GM19324 (cell line): ENCODE measurements around the gene NTPCR.

Experiments used
- ATAC-seq: cut with Tn5 transposase; IDR thresholded peaks from one replicate; pipeline ENCODE4 v1.9.1; 2021; ENCODE audit warnings: mild to moderate bottlenecking, moderate library complexity; ENCODE audit not compliant: unreplicated experiment, low FRiP score

Gene NTPCR

DNA sequence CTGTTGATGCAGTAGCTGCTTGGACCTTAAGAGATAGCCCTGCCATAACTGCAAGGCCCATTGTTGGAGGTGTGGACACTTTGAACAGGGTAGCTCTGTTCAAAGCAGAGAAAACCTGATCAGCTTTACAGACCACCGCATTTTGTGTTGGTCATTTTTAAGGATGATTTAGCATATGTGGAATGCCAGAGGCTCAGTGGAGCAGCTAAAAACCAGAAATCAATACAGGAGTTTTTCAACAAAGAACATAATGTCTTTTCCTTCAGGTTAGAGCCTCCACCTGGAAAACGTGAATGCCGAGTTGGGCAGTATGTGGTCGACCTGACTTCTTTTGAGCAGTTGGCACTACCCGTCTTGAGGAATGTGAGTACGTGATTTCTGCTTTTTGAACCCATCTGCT lies 5.7 kb downstream of the NTPCR start:
- no peak for ATAC-seq

DNA sequence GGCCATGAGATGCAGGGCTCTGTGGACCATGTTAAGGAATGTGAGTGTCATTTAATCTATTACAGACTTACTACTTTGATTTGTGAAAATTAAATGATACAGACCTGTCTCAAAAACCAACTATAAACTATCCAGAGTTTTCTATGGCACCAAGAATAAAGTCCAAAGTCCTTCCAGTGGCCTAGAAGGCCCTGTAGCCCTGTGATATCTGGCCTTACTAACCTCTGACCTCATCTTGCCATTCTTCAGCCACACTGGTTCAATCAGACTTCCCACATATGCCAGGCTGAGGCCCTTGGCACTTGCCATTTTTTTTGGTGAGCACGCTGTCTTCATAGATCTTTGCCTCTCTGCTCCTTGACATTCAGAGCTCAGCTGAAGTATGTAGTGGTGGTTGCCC lies 7.7 kb downstream of the NTPCR start:
- no peak for ATAC-seq

DNA sequence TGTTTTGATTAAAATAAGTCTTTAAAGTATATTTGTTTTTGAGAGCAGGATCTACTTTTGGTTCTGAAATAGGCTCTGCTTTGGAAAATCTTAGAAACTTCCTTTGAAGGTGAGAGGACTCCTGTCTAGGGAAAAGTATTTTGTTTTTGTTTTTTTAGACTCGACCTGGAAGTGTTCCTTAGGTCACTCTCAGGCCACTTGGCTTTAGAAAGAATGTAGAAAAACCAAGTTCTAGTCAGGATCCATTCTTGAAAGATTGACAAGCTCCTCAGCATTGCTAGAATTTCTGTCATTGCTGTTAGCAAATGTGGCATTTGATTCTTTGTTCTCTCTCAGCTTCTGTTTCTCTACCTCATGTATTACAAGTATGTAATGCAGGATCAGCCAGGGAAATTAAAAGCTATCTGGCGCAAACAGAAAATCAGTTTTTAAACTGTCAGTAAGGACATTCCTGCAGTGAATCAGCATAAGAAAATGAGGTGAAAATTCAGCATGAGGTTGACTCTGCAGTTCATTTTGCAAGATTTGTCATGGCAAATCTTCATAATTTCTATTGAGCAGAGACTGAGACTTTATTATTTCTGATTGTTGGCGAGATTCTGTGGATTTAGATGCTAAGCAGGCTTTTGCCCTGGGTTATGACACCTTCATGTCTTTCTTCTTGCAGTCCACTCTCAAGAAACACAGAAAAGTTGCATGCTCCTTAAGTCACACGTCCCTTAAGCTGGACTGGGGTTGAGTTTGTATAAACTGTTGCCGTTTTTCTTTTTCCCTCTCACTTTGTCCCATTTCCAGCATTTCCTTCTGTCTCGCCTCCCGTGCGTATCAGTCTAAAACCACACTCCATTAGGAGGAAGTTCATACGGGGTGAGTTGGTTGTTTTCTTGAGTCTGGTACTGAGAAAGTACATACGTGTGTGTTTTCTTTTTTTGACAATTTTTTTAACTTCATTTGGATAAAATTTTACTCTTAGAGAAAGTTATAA lies 12.6 kb downstream of the NTPCR start:
- no peak for ATAC-seq

DNA sequence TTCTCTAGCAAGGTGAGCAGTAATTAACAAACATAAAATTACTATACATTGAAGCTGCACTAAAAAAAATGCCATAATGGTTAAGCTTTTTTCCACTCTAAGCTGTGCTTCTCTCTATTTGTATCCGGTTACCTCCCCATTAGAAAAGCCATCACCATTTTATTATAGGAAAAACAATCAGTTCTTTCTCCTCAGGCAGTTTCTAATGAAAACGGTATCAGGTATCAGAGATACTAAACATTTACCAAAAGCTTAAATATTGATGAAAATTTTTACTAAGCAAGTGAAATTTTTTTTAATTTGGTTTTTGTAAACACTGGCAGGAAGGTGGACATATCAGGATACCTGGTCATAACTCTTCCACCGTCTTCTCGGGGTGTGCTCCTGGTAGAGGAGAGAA lies 14.2 kb downstream of the NTPCR start:
- no peak for ATAC-seq

DNA sequence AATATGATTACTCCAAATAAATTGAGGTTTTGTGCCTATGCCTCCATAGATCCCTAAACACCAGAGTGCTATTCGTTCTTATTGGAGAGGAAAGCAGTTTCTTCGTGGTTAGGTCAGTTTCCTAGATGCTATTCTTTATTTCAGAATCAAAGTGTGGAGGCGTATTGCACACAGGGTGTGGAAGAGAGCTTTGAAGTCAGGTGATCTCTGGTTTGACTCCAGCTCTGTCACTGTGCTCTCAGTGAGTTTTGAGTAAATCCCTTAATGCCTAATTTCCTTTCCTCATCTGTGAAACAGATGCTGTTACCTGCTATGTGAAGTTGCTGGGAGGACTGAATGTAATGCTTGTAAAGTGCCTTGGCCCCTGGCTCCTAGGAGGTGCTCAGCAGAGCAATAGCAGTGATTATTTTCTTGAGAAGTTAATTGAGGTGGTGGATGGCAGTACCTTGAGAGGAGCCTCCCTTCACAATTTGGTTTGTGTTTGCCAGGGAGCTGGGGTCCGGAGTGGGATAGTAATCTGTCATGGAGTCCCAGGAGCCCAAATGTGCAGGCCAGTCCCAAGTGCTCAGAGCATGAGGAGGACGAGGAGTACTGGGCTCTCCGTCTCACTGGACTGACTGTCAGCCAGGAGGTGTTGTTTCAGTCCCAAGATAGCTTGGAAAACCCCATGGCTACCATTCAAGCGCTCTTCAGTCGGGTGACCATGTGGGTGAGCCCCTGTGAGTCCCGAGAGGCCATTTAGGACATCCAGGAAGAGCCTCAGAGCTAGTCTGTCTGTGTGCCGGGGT lies 14.9 kb downstream of the NTPCR start:
- no peak for ATAC-seq

DNA sequence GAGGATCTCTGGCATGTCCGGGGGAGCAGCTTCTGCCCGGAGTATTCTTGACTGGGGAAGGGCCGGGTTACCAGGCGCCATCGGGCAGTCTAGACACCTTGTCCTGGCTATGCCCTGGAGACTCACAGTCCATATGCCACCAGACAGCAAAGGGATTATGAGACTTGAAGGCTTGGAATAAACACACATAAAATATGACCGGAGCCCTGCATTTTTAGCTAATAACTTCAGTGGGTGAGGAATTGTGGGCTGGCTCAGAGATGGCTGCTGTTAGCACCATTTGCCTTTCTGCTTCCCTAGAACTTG lies 15.5 kb downstream of the NTPCR start:
- ATAC-seq, result no peak

DNA sequence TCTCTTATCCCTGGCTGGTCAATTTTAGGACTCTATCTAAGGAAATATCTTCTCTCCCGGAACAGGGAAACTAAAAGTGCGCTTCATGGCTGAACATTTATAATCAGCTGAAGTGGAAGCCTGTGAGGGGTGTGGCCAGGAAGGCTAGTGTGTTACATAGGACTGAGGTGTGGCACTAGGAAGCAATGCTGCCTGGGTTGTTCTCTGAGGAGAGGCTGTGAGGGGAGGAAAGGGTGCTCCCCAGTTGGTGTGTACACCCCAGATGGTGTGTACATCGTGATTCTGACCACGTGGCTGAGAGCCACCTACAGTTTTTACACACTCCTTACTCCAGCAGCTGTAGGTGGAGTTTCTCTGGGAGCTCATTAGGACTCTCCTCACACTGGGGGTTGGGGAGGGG lies 16.3 kb downstream of the NTPCR start:
- no peak for ATAC-seq

DNA sequence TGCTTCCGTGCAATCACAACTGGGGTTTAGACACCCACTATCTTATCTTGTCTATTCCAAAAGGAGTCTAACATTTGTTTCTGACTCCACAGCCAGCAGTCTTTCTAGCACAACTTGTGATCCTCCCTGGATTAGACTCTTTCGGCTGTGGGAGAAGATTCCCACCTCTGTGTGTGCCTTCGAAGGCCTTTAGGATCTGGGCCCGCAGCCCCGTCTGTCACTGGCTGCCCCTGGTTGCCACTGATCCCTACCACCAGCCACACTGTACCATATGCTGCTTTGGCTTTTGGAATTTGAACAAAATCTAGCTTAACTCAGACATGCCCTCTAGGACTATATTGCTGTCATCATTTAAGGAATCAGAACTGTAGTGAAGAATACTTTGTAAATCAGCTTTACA lies 18.0 kb downstream of the NTPCR start:
- no peak for ATAC-seq

DNA sequence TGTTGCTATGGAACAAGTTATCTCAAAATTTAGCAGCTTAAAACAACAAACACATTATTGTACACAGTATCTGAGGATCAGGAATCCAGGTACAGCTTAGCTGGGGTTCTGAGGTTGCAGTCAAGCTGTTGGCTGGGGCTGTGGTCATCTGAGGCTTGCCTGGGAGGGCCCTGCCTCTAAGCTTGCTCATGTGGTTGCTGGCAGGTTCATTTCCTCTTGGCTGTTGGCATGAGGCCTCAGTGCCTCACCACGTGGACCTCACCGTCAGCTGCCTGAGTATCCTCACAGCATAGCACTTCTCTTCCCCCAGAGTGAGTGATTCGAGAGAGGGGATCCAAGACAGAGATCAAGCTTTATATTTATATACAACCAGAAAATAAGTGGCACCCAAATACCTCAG lies 18.6 kb downstream of the NTPCR start:
- no peak for ATAC-seq

DNA sequence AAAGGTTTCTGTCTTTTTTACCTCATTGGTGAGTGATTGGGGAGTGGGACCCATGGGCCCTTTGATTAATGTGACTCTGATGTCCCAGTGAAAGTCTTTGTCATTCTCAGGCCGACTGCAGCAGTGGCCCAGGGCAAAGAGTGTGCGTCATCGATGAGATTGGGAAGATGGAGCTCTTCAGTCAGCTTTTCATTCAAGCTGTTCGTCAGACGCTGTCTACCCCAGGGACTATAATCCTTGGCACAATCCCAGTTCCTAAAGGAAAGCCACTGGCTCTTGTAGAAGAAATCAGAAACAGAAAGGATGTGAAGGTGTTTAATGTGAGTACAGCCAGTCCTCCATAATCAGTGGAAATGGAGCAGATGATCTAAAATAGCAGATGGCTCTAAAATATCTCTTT lies 19.4 kb downstream of the NTPCR start:
- no peak for ATAC-seq

DNA sequence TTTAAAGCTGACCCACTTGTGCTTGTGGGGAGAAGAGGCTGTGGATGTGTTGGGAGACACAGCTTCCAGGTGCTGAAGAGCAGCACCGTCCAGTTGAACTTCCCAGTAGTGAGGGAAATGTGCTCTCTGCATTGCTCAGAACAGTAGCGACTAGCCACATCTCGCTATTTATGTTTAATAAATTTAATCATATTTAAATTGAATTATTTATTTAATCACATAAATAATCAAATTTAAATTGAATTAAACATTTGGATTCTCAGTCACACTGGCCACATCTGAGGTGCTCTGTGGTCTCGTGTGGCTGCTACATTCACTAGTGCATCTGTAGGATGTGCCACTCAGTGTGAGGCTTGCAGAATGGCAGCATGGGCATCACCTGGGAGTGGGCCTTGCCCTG lies 20.1 kb downstream of the NTPCR start:
- no peak for ATAC-seq

DNA sequence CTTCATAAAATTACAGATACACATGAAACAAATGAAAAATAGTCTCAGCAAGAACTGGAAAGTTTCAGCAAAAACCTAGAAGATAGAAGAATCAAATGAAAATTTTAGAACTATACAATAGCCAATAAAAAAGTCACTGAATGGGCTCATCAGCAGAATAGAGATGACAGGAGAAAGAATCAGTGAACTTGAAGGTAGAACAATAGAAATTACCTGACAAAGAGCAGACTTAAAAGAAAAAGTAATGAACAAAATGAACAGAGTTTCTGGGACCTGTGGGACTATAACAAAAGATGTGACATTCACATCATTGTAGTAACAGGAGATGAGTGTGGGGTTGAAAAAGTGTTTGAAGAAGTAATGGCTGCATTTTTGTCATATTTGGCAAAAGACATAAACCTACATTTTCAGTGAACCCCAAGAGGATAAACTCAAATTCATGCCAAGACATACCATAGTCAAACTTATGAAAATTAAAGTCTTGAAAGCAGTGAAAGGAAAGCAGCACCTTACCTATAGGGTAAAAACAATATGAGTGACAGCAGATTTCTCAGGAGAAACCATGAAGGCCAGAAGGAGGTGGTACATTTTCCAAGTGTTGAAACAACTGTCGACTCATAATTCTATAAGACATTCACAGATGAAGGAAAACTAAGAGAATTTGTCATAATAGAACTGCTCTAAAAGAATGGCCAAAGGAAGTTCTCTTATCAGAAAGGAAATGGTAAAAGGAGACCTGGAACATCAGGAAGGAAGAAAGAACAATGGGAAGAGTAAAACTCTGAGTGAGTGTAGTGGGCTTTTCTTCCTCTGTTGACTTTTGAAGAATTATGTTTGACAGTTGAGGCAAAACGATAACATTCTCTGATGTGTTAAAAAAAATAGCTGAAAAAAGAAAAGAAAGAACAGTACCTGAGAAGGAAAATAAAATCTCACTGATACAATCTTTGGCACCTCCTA lies 23.5 kb downstream of the NTPCR start:
- no peak for ATAC-seq

DNA sequence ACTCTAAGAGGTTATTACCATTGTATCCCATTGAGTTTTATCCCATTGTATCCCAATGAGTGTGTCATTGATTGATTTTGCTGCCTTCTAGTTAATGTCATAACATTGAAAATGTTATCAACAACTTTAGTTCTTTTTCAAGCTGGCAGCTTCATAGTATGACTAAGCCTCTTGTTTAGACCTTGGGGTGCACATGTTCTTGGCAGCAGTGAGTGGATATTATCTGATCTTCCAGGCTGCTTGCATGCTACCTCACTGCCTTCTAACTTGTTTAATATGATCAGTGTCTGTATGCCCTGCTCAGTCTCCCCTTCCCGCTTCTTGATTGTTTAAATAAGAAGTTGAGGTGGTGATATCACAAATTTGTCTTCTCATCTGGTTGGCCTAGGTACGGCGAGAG lies 24.6 kb downstream of the NTPCR start:
- ATAC-seq, result no peak

DNA sequence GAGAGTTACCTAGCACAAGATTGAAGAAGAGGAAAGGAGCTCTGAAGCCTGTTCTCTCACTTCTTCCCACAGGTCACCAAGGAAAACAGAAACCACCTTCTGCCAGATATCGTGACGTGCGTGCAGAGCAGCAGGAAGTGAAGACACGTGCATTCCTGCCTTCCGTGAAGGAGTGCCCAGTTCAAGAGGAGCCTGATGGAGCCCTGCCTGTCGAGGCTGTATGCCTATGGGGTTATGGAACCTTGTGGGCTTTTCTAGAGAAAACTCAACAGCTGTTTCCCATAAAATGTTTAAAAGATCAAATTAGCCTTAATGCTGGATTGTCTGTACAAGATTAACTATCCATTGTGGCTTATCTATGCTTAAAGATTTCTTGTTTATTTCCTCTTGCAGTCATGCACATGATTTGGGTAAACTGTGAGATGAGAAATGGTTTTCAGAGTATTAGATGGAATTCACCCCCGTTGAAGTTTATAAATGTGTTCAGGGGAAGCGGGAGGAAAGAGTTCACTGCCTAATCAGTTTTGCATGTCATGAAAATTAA lies 27.8 kb downstream of the NTPCR start:
- ATAC-seq, result no peak

DNA sequence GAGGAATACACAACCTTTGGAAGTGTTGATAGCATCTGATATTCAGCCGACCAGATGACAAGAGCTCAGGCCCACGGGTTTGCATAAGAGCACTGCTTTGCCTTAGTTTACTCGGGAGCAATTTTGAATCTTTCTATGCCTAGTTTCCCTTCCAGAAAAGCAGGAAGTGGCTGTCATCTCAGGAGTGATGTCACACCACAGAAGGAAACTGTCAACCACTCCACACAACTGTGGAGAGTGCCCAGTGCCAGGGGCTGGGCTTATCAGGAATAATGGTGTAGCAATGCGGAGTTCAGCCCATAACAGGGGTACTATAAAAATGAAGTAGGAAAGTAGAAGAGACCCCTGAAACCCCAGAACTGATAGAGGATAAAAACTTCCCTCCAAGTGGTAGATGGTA lies 28.4 kb downstream of the NTPCR start:
- ATAC-seq, result no peak

DNA sequence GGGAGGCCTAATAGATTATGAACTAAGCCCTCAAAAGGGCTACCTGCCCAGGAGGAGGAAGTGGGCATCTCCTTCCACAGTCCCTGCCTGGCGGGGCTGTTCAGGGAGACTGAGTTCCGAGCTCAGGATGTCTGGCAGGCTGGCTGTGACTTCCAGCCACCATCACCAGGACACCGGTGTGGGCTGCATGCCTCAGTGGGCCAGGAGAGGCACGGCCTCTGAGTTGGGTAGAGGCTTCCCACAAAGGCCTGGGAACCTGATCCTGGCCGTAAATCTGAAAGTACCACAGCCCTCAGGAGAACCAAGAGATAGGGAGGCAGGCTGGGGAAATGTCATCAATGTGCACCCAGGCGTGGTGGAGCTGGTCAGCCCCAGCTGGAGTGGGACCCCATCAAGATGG lies 29.1 kb downstream of the NTPCR start:
- no peak for ATAC-seq

DNA sequence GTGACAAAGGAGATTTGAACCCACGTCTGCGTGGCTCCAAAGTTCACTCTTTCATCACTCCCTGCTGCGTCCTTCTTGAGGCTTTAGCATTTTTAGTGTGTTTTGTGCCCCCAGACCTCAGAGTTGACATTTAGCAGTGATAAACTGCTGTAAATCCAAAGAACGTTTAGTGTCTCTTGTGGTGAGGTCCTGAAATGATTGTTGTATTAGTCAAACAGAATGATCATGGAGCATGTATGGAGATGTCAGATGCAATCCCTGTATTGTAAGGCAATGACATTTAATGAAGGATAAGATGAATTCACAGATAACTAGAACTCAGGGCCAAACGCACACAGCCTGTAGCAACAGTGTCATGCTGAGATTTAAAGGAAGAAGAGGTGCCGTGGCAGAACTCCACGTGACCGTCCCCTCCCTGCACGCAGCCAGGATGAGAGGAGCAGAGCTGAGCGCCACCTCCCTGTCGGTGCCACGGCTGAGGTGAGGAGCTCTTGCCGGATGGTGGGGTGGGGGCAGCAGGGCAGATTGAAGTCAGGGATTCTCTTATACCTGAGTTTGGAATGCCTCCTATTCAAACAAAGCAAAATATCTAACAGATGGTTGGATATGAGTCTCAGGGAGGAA lies 30.1 kb downstream of the NTPCR start:
- ATAC-seq, result no peak

DNA sequence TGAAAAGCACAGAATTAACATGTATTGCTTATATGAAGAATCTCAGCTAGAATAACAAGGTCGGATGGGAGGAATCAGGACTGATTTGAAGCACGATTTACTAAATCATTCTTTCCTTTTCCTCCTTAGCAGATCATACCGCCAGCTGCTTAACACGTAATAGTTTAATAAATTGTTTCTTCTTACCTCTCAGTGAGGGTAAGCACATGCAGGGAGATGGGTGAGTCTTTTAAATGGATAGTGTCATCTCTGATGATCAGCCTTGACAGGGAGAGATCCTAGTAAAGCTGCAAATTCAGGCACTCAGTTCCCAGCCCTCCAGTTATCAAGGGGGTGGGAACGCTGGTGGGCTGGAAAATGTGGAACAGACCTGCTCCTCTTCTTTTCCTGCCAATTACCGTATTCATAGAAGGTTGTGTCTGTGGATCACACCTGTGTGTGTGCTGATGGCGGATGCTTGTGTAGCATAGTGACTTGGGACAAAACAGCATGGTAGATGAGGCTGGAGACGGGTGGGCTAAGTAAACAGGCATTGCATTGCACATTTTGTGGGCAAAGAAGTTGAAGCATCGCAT lies 30.7 kb downstream of the NTPCR start:
- ATAC-seq, result no peak

DNA sequence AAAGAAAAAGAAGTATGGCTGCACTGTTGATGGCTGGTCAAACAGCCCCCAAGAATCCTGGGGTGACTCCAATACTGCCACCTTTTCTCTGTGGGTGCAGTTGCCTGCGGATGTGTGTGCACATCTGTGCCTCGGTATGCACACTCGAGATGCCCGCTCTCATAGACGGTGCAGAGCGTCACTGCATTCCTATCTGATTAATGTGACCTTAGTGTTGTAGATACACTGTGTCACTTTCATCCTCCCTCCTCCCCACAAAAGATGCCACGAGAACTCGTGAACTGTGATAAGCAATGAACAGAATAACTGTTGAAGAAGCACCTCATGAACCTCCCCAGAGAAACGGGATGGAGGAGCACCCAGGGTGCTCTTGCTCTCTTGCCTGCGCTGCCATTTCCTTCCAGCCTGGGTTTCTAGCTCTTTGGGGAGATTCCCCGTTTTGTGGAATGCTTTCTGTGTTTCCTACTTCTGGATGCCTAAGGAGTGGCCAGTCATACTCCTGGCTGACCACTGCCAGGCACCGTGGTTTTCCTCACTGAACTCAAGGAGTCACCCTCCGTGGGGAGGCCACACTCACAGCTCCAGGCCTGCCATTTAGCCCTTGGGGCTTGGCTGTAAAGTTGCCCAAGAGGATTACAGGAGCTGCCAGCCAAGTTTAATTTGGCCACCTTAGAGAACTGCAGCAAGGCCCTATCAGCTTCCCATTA lies 32.0 kb downstream of the NTPCR start:
- ATAC-seq, result no peak
